B cell (primary cell): ENCODE data around the gene TMEM129.

ENCODE experiments used
- CTCF ChIP-seq: fragments of 200-600 bp; IDR thresholded peaks from one replicate; pipeline ENCODE4 v1.8.0; 2022; ENCODE audit warnings: antibody characterized with exemption, mild to moderate bottlenecking
- EZH2 ChIP-seq: IDR thresholded peaks from 2 replicates; pipeline ENCODE4 v1.6.1; 2012; ENCODE audit warnings: borderline replicate concordance, low read depth, mild to moderate bottlenecking, moderate library complexity, low read length; ENCODE audit not compliant: insufficient read depth, poor library complexity, severe bottlenecking

GRCh38 chr4:1720163-1720983 is 750 bp downstream of the TMEM129 start:
- TF ChIP-seq CTCF (no peak), EZH2 (no peak)
